ENCODE measurements around the gene VANGL1. TPM values are rescaled to one million over a fixed set of nuclear protein-coding genes. Genes with fewer than 3 reads are reported as not detected.

Gene VANGL1
- total RNA-seq, 1 experiment from 2014 or later: 22.7 TPM

GRCh38 chr1:115656461-115657077, 14.8 kb downstream of the VANGL1 start:
- CTCF ChIA-PET: no interaction called here

GRCh38 chr1:115658646-115659045, 16.9 kb downstream of the VANGL1 start:
- CTCF ChIA-PET: interaction anchor here (0.7 kb wide), 1 partner anchor 480 kb away, joined by 3 read pairs; no protein-coding TSS in a partner anchor
- TF ChIP-seq POLR2AphosphoS5 (IDR thresholded peaks at IDR 0.05; ENCODE audit: low read depth, low read length): no peak
- no peak for TF ChIP-seq SIN3A (IDR thresholded peaks at IDR 0.05; ENCODE audit: borderline replicate concordance, insufficient read depth, low read depth, low read length)
- no peak for TF ChIP-seq REST (IDR thresholded peaks at IDR 0.05; ENCODE audit: insufficient read depth in 1 of 2, low read depth in 2 of 2, low read length in 1 of 2)
- no peak for TF ChIP-seq TCF7L2 (IDR thresholded peaks at IDR 0.05; ENCODE audit: low read depth, low read length)
- TF ChIP-seq CTCF (IDR thresholded peaks at IDR 0.05): no peak
- in situ Hi-C loops (cut with HindIII; ENCODE audit: low pct_unique_long_range_greater_than_20kb, low sequenced_read_pairs): no loop called here

More at GRCh38 chr1:115656461-115657077, 14.8 kb downstream of the VANGL1 start:
- DNase-seq (ENCODE audit: low read depth, low spot score) (no peak), ATAC-seq (no peak)
- H3K27ac ChIP-seq (ENCODE audit: low read length): no peak overlapping the region
- no peaks in the 10 kb centered on the region for H3K4me1 ChIP-seq (ENCODE audit: control insufficient read depth, insufficient read depth, low read length)
- TF ChIP-seq POLR2AphosphoS5 (IDR thresholded peaks at IDR 0.05; ENCODE audit: low read depth, low read length) (no peak), REST (IDR thresholded peaks at IDR 0.05; ENCODE audit: insufficient read depth in 1 of 2, low read depth in 2 of 2, low read length in 1 of 2) (no peak), CTCF (IDR thresholded peaks at IDR 0.05) (no peak), TCF7L2 (IDR thresholded peaks at IDR 0.05; ENCODE audit: low read depth, low read length) (no peak), SIN3A (IDR thresholded peaks at IDR 0.05; ENCODE audit: borderline replicate concordance, insufficient read depth, low read depth, low read length) (no peak)
- in situ Hi-C loops (cut with HindIII; ENCODE audit: low pct_unique_long_range_greater_than_20kb, low sequenced_read_pairs): no loop called here
- H3K4me3 ChIP-seq (ENCODE audit: low read depth in 2 of 2, low read length in 2 of 2): no peak overlapping the region
- BruUV-seq (replicated peaks): no TSS peak
- POLR2A ChIA-PET: no interaction called here
- H3K27me3 ChIP-seq (ENCODE audit: control insufficient read depth, insufficient read depth, low read length): no peaks in the 10 kb centered on the region
- no peaks in the 10 kb centered on the region for H3K9me3 ChIP-seq (ENCODE audit: control insufficient read depth, insufficient read depth, low read depth, low read length)
- no peaks in the 10 kb centered on the region for H3K36me3 ChIP-seq (ENCODE audit: control insufficient read depth, insufficient read depth, low read length)
- intact Hi-C loops (cut with micrococcal nuclease; ENCODE audit: unreplicated experiment): no loop called here

More at GRCh38 chr1:115658646-115659045, 16.9 kb downstream of the VANGL1 start:
- intact Hi-C loops (cut with micrococcal nuclease; ENCODE audit: unreplicated experiment): no loop called here
- POLR2A ChIA-PET: no interaction called here
- Histone ChIP-seq H3K27me3 (ENCODE audit: control insufficient read depth, insufficient read depth, low read length) (no peaks in the 10 kb centered on the region), H3K36me3 (ENCODE audit: control insufficient read depth, insufficient read depth, low read length) (no peaks in the 10 kb centered on the region), H3K4me3 (ENCODE audit: low read depth in 2 of 2, low read length in 2 of 2) (no peak overlapping the region), H3K4me1 (ENCODE audit: control insufficient read depth, insufficient read depth, low read length) (no peaks in the 10 kb centered on the region), H3K9me3 (ENCODE audit: control insufficient read depth, insufficient read depth, low read depth, low read length) (no peaks in the 10 kb centered on the region), H3K27ac (ENCODE audit: low read length) (no peak overlapping the region)
- BruUV-seq (replicated peaks): no TSS peak
- DNase-seq (ENCODE audit: low read depth, low spot score) (no peak), ATAC-seq (no peak)
